Measurements from ENCODE around the gene DTL. TPM values are rescaled to one million over a fixed set of nuclear protein-coding genes. Genes with fewer than 3 reads are reported as not detected.
"Not testable (repeated sequence)": the region's sequence is repeated elsewhere in the genome, so short reads cannot be mapped to it uniquely, and the experiment has no call there.

Gene DTL
- total RNA-seq, 2 experiments from 2014 or later = 59.6 to 60.7 TPM

DNA sequence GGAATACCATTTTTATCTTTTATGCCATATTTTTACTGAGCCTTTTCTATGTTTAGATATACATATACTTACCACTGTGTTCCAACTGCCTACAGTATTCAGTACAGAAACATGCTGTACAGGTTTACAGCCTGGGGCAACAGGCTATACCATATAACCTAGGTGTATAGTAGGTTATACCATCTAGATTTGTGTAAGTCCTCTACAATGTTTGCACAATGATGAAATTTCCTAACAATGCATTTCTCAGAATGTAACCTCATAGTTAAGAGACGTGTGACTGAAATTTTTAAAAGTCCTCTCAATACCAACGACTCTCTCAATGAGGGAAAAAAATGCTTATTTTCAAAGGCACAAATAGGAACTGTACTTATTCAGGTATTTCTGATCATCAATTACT, 21.9 kb upstream of the DTL start:
- H3K36me3 Mint-ChIP-seq (ENCODE audit: low read depth) = peaks cover 35% of the 10 kb centered on the region
- H3K9me3 Mint-ChIP-seq = no peaks in the 10 kb centered on the region
- CTCF ChIA-PET = interaction anchor here (0.6 to 3.3 kb wide), 10 partner anchors 21 to 442 kb away, joined by 3 to 21 read pairs (median 4); partner anchors contain the start of genes DTL, INTS7 and NEK2
- POLR2A ChIA-PET = interaction anchor here (1.0 kb wide), 1 partner anchor 21 kb away, joined by 4 read pairs; the partner anchor contains the start of genes DTL and INTS7
- DNase-seq = no peak
- H3K27ac Mint-ChIP-seq = no peak overlapping the region
- no peak overlapping the region for H3K4me3 Mint-ChIP-seq
- no peaks in the 10 kb centered on the region for H3K27me3 Mint-ChIP-seq
- no peaks in the 10 kb centered on the region for H3K4me1 Mint-ChIP-seq

DNA sequence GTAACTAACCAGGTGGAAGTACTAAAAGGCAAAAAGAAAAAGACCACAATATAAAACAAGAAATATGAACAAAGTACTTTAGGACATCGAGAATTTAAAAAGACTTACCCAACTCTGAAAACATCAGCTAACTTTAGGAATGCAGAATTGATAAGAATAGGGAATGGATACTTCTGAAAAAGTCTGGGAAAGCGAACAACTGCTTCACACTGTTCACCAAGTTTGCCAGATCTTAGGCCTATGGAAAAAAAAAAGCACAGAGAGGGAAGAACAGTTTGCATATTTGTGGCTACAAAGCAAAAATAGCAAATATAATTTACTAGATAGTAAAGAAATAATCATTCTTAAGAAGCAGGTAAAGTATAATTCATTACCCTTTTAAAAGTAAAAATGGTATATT, 14.6 kb upstream of the DTL start:
- Mint-ChIP-seq H3K4me3 (no peak overlapping the region), H3K36me3 (ENCODE audit: low read depth) (peaks cover 48% of the 10 kb centered on the region), H3K27ac (no peak overlapping the region), H3K4me1 (peaks cover 7% of the 10 kb centered on the region), H3K27me3 (no peaks in the 10 kb centered on the region), H3K9me3 (peaks cover 4% of the 10 kb centered on the region)
- POLR2A ChIA-PET = no interaction called here
- DNase-seq = no peak
- CTCF ChIA-PET = interaction anchor here (5.3 kb wide), 1 partner anchor 14 kb away, joined by 30 read pairs; the partner anchor contains the start of genes DTL and INTS7

DNA sequence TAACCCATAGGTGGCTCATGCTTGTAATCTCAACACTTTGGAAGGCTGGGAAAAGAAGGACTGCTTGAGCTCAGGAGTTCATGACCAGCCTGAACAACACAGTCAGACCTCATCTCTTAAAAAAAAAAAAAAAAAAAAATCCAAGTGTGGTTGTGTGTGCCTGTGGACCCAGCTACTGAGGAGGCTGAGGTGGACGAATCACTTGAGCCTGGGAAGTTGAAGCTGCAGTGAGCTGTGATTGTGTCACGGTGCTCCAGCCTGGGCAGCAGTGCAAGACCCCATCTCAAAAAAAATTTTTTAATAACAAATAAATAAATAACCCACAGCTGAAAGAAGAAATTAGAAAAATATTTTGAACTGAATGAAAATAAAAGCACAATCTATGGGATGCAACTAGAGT, 14.0 kb upstream of the DTL start:
- ChIA-PET POLR2A (no interaction called here), CTCF (interaction anchor here (1.8 to 5.3 kb wide), 2 partner anchors 13 to 434 kb away, joined by 3 to 30 read pairs; partner anchors contain the start of genes DTL and INTS7)
- no peaks in the 10 kb centered on the region for H3K27me3 Mint-ChIP-seq
- peaks cover 45% of the 10 kb centered on the region for H3K36me3 Mint-ChIP-seq (ENCODE audit: low read depth)
- no peak for DNase-seq
- H3K4me3 Mint-ChIP-seq = no peak overlapping the region
- H3K9me3 Mint-ChIP-seq = peaks cover 4% of the 10 kb centered on the region
- H3K27ac Mint-ChIP-seq = no peak overlapping the region
- peaks cover 7% of the 10 kb centered on the region for H3K4me1 Mint-ChIP-seq

DNA sequence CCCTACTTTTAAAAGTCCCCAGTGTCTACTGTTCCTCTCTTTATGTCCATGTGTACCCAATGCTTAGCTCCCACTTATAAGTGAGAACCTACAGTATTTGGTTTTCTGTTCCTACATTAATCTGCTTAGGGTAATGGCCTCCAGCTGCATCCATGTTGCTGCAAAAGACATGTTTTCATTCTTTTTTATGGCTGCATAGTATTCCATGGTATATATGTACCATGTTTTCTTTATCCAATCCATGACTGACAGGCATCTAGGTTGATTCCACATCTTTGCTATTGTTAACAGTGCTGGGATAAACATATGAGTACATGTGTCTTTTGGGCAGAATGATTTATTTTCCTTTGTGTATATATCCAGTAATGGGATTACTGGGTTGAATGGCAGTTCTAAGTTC, 12.6 kb upstream of the DTL start:
- H3K9me3 Mint-ChIP-seq, DNase-seq, POLR2A ChIA-PET, H3K4me3 Mint-ChIP-seq, H3K27ac Mint-ChIP-seq, H3K4me1 Mint-ChIP-seq, H3K27me3 Mint-ChIP-seq: not testable (repeated sequence)
- H3K36me3 Mint-ChIP-seq (ENCODE audit: low read depth) = peaks cover 46% of the 10 kb centered on the region
- CTCF ChIA-PET = interaction anchor here (1.8 to 5.3 kb wide), 2 partner anchors 12 to 432 kb away, joined by 3 to 30 read pairs; partner anchors contain the start of genes DTL and INTS7

DNA sequence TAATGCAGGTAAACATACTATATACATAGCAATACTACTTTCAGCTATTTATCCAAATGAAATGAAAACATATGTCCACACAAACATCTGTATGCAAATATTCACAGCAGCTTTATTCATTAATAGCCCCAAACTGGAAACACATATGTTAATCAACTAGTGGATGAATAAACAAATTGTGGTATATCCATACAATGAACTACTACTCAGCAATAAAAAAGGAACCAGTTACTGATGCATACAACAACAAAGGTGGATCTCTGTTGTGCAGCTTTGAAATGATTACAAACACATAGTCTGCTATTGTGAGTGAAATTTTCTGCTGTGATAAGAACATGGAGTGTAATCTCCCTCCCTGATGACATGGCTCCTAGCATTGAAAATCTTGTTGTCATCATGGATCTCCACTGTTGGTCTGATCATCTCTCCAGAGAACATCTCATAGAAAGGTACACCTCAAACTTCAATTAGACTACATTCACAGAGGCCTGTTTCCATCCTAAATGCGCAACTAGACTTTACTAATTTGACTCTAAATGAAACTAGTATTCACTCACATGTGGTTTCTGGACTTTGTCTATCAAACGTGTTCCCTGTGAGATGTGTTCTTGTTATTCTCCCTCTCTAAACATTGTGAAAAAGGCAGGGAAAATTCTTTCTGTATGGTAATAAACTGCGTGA, 10.9 kb upstream of the DTL start:
- Mint-ChIP-seq H3K27ac (no peak overlapping the region), H3K9me3 (peaks cover 4% of the 10 kb centered on the region), H3K4me3 (no peak overlapping the region), H3K36me3 (ENCODE audit: low read depth) (peaks cover 51% of the 10 kb centered on the region), H3K4me1 (peaks cover 13% of the 10 kb centered on the region), H3K27me3 (no peaks in the 10 kb centered on the region)
- CTCF ChIA-PET = interaction anchor here (3.7 kb wide), 1 partner anchor 10 kb away, joined by 18 read pairs; the partner anchor contains the start of genes DTL and INTS7
- POLR2A ChIA-PET = no interaction called here
- DNase-seq = no peak

DNA sequence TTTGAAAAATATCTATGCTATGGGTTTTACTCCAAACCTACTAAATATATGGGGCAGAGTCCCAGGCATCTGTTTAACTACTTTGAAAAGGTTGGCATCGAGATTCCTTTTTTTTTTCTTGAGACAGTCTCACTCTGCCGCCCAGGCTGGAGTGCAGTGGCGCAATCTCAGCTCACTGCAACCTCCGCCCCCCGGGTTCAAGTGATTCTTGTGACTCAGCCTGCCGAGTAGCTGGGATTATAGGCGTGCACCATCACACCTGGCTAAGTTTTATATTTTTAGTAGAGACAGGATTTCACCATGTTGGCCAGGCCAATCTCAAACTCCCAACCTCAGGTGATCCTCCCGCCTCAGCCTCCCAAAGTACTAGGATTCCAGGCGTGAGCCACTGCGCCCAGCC, 7.8 kb upstream of the DTL start:
- CTCF ChIA-PET = interaction anchor here (1.0 to 3.7 kb wide), 2 partner anchors 7 to 428 kb away, joined by 4 to 18 read pairs; partner anchors contain the start of genes DTL and INTS7
- peaks cover 38% of the 10 kb centered on the region for H3K4me1 Mint-ChIP-seq
- not testable (repeated sequence) for H3K27ac Mint-ChIP-seq, H3K9me3 Mint-ChIP-seq, DNase-seq, H3K4me3 Mint-ChIP-seq, H3K27me3 Mint-ChIP-seq
- POLR2A ChIA-PET = interaction anchor here (0.8 kb wide), 1 partner anchor 8 kb away, joined by 3 read pairs; no protein-coding TSS in a partner anchor
- H3K36me3 Mint-ChIP-seq (ENCODE audit: low read depth) = peaks cover 60% of the 10 kb centered on the region

DNA sequence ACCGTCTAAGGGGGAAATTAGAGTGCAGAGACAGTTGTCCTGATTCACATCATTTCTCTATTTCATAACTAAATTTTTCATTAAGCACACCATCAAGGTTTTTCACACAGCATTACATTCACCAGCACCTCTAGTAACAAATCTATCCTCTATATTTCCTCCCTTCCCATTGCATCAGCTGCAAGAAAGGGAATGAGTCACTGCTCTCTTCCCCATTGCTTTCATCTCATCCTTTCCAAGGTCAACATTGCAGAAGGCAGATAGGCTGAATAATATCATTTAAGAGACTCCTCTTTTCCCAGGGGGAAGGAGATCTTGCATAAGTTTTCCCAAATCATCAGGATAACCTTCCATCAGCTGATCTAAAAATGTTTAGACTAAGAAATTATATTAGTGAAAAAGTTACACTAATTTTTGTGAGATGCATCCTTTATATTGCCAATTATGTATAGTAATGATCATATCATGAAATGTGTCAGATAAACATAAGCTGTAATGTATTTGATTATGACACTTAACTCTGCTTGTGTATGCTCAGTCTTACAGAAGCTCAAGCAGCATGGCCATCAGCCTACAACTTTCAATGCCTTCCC, 4.5 kb upstream of the DTL start:
- POLR2A ChIA-PET = interaction anchor here (1.2 kb wide), 2 partner anchors 40 to 255 kb away, joined by 3 to 4 read pairs; no protein-coding TSS in a partner anchor
- no peak overlapping the region for H3K4me3 Mint-ChIP-seq

DNA sequence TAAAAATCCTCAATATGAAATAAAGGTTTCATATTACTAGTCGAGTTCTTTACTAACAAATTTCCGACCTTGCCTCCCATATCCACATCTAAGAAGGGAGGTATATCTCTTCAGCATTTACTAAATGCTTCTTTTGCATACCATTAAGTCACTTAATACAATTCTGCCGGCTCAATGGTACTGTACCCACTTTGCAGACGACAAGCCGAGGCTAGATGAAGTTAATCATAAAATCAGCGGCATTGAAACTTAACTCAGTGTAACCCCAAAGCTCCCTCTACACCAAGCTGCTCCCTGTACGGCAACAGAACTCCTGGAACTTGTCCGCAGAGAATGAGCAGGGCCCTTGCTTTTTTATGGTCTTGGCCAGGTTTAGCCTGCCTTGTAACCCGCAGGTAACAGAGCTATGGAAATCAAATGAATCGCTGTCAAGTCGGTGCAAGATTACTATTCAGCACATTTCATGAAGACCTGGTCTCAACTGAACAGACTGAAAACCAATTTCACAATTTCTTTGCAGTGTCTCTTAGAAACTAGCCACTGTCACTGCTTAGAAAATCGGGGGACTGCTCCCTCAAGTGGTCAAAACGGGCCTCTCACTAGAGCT, 929 bp upstream of the DTL start:
- H3K27me3 Mint-ChIP-seq = no peaks in the 10 kb centered on the region
- ChIA-PET POLR2A (interaction anchor here (1.0 to 4.0 kb wide), 23 partner anchors 11 to 456 kb away, joined by 3 to 43 read pairs (median 5); partner anchors contain the start of genes NEK2 and SLC30A1), CTCF (interaction anchor here (0.6 to 4.0 kb wide), 41 partner anchors 9 to 533 kb away, joined by 3 to 49 read pairs (median 5); partner anchors contain the start of genes NEK2, PACC1 and SLC30A1)
- DNase-seq = no peak
- no peaks in the 10 kb centered on the region for H3K9me3 Mint-ChIP-seq
- peak overlapping the region; percentile 98 for H3K4me3 Mint-ChIP-seq
- H3K36me3 Mint-ChIP-seq (ENCODE audit: low read depth) = peaks cover 50% of the 10 kb centered on the region
- peak overlapping the region; percentile 85 for H3K27ac Mint-ChIP-seq
- H3K4me1 Mint-ChIP-seq = peaks cover 64% of the 10 kb centered on the region

More for the DNA sequence above, 4.5 kb upstream of the DTL start:
- Mint-ChIP-seq H3K9me3 (no peaks in the 10 kb centered on the region), H3K27ac (peak overlapping the region; percentile 17), H3K4me1 (peaks cover 46% of the 10 kb centered on the region), H3K36me3 (ENCODE audit: low read depth) (peaks cover 45% of the 10 kb centered on the region), H3K27me3 (no peaks in the 10 kb centered on the region)
- no peak for DNase-seq
- CTCF ChIA-PET = interaction anchor here (0.9 to 1.2 kb wide), 3 partner anchors 18 to 425 kb away, joined by 3 to 6 read pairs (median 4); no protein-coding TSS in a partner anchor

DNA sequence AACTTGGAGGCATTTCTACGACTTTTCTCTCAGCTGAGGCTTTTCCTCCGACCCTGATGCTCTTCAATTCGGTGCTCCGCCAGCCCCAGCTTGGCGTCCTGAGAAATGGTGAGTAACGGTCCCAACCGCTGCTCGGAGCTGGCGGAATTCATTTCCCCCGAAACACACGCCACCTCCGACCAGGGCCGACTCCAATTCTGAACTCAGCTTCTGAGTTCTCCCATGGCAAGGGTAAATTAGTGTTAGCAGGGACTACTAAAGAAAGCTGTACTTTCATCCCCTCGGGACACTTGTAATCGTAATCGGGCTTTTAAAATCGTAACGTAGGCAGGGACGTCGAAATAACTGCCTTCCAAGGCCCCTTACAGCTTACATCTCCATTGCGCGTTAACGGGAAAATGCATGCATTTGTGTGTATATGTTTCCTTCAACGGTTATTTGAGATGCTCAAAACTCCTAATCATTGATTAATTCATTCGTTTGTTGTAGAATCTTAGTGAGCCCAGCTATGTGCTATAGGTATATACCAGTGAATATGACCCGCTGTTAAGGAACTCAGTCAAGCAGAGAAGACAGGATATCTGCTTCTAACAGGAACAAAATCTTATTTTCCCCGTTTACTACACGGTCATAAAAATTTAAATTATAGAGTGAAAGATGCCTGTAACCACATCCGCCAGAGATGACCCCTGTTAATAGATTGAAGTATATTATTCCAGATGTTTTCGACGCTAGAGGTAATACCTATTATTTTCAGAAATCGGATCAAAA, 472 bp downstream of the DTL start:
- POLR2A ChIA-PET = interaction anchor here (0.7 to 4.0 kb wide), 47 partner anchors 9 to 756 kb away, joined by 3 to 43 read pairs (median 4); partner anchors contain the start of genes ATF3, NEK2, NENF and NSL1
- H3K27me3 Mint-ChIP-seq = no peaks in the 10 kb centered on the region
- H3K36me3 Mint-ChIP-seq (ENCODE audit: low read depth) = peaks cover 50% of the 10 kb centered on the region
- H3K9me3 Mint-ChIP-seq = no peaks in the 10 kb centered on the region
- peak overlapping the region; percentile 85 for H3K27ac Mint-ChIP-seq
- H3K4me1 Mint-ChIP-seq = peaks cover 64% of the 10 kb centered on the region
- CTCF ChIA-PET = interaction anchor here (0.6 to 4.0 kb wide), 69 partner anchors 9 to 756 kb away, joined by 3 to 49 read pairs (median 4); partner anchors contain the start of genes ATF3, NEK2, NENF and PACC1
- no peak for DNase-seq
- peak overlapping the region; percentile 98 for H3K4me3 Mint-ChIP-seq

DNA sequence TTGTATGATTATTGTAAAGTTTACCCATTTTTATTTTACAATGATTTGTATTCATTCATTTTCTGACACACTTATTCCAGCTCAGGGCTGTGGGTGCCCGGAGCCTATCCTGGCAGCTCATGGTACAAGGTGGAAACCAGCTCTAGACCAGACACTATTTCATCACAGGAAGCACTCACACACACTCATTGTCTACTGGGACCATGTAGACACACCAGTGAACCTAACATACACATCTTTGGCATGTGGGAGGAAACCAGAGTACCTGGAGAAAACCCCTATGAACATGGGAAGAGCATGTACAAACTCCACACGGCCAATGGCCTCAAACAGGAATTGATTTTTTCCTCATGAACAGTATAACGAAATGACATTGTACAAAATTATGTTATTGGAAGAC, 2.4 kb downstream of the DTL start:
- Mint-ChIP-seq H3K27me3 (no peaks in the 10 kb centered on the region), H3K27ac (peak overlapping the region; percentile 37), H3K4me3 (peak overlapping the region; percentile 98), H3K4me1 (peaks cover 60% of the 10 kb centered on the region), H3K9me3 (no peaks in the 10 kb centered on the region), H3K36me3 (ENCODE audit: low read depth) (peaks cover 43% of the 10 kb centered on the region)
- ChIA-PET CTCF (interaction anchor here (0.8 to 1.6 kb wide), 5 partner anchors 249 to 357 kb away, joined by 3 to 9 read pairs (median 4); no protein-coding TSS in a partner anchor), POLR2A (interaction anchor here (0.8 to 3.7 kb wide), 3 partner anchors 10 to 322 kb away, joined by 3 to 24 read pairs (median 4); no protein-coding TSS in a partner anchor)
- DNase-seq = no peak

DNA sequence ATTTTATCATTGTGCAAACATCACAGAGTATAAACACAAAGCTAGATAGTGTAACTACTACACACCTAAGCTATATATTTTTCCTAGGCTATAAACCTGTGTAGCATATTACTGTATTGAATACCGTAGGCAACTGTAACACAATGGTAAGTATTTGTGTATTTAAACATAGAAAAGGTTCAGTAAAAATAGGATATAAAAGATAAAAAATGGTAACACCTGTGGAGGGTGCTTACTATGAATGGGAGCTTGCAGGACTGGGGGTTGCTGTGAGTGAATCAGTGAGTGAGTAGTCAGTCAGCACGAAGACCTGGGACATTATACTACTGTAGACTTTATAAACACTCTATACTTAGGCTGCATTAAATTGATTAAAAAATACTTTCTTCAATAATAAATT, 4.1 kb downstream of the DTL start:
- no peaks in the 10 kb centered on the region for H3K9me3 Mint-ChIP-seq
- H3K4me3 Mint-ChIP-seq = no peak overlapping the region
- CTCF ChIA-PET = interaction anchor here (1.0 to 2.1 kb wide), 7 partner anchors 13 to 417 kb away, joined by 3 to 9 read pairs (median 6); no protein-coding TSS in a partner anchor
- no peak overlapping the region for H3K27ac Mint-ChIP-seq
- POLR2A ChIA-PET = interaction anchor here (1.3 to 1.4 kb wide), 2 partner anchors 11 to 246 kb away, joined by 3 to 4 read pairs; no protein-coding TSS in a partner anchor
- H3K4me1 Mint-ChIP-seq = peaks cover 49% of the 10 kb centered on the region
- no peaks in the 10 kb centered on the region for H3K27me3 Mint-ChIP-seq
- DNase-seq = no peak
- peaks cover 47% of the 10 kb centered on the region for H3K36me3 Mint-ChIP-seq (ENCODE audit: low read depth)
